ENCODE data around the gene UNC5CL.

Gene UNC5CL

GRCh38 chr6:41002168-41002567 is 36.9 kb downstream of the UNC5CL start:
- DNase-seq (ENCODE audit: low spot score), result no peak

GRCh38 chr6:41000248-41000647 is 38.8 kb downstream of the UNC5CL start:
- DNase-seq (ENCODE audit: low spot score), result no peak

GRCh38 chr6:40999569-40999968 is 39.5 kb downstream of the UNC5CL start:
- DNase-seq (ENCODE audit: low spot score), result peak; percentile 36

GRCh38 chr6:40998661-40999060 is 40.4 kb downstream of the UNC5CL start:
- DNase-seq (ENCODE audit: low spot score), result no peak

- DNase-seq (ENCODE audit: low spot score), result peak; percentile 9
These were observed 41.6 kb downstream of the UNC5CL start for GRCh38 chr6:40997234-40997957.

GRCh38 chr6:40996591-40997233 is 42.3 kb downstream of the UNC5CL start:
- no peak for DNase-seq (ENCODE audit: low spot score)

- no peak for DNase-seq (ENCODE audit: low spot score)
These were observed 46.3 kb downstream of the UNC5CL start for GRCh38 chr6:40992746-40993145.

- no peak for DNase-seq (ENCODE audit: low spot score)
These were observed 48.7 kb downstream of the UNC5CL start for GRCh38 chr6:40990301-40990700.

- DNase-seq (ENCODE audit: low spot score), result no peak
These were observed 49.5 kb downstream of the UNC5CL start for GRCh38 chr6:40989204-40990169.

GRCh38 chr6:40988634-40989033 is 50.4 kb downstream of the UNC5CL start:
- DNase-seq (ENCODE audit: low spot score), result no peak

GRCh38 chr6:40986921-40987819 is 51.9 kb downstream of the UNC5CL start:
- DNase-seq (ENCODE audit: low spot score), result no peak

GRCh38 chr6:40986364-40986763 is 52.7 kb downstream of the UNC5CL start:
- no peak for DNase-seq (ENCODE audit: low spot score)

GRCh38 chr6:40983752-40984151 is 55.3 kb downstream of the UNC5CL start:
- DNase-seq (ENCODE audit: low spot score), result no peak

- no peak for DNase-seq (ENCODE audit: low spot score)
These were observed 56.1 kb downstream of the UNC5CL start for GRCh38 chr6:40982917-40983316.

GRCh38 chr6:40978687-40979289 is 60.2 kb downstream of the UNC5CL start:
- DNase-seq (ENCODE audit: low spot score), result no peak

GRCh38 chr6:40977695-40978094 is 61.3 kb downstream of the UNC5CL start:
- DNase-seq (ENCODE audit: low spot score), result no peak

- DNase-seq (ENCODE audit: low spot score), result no peak
These were observed 61.9 kb downstream of the UNC5CL start for GRCh38 chr6:40977085-40977484.
